GM19239 (cell line): ENCODE measurements around the gene TSGA10IP.
"Not testable (repeated sequence)": the region's sequence is repeated elsewhere in the genome, so short reads cannot be mapped to it uniquely, and the experiment has no call there.

Experiments
- DNase-seq: peaks from one replicate; pipeline ENCODE4 v3.0.0; 2011; ENCODE audit warnings: low spot score; ENCODE audit not compliant: insufficient read length
- FAIRE-seq: peaks from 2 replicates; lab custom pipeline; 2011; peaks lifted over from hg19 to GRCh38; lab: Jason Lieb, UNC

TSGA10IP gene

DNA sequence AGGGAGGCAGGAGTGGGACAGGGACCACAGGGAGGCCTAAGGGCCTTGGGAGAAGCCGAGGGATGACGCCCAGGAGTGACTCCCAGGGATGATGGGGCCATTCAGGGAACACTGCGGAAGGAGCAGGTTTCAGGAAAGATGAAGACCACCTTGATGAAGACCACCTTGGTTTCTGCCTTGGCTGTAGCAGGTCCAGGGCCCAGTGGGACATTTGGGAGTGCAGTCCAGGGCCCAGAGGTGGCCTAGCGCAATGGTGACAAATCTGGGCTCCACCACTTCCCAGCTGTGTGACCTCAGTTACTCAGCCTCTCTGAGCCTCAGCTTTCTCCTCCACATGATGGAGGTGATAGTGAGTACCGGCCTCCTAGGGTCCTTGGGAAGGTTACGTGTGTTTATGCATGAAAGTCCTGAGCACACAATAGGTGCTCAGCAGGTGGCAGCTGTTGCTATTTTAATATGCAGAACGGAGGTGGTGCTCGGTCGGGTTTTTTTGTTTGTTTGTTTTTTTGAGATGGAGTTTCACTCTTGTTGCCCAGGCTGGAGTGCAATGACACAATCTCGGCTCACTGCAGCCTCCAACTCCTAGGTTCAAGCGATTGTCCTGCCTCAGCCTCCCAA lies 770 bp downstream of the TSGA10IP start:
- FAIRE-seq (no peak), DNase-seq (no peak)

DNA sequence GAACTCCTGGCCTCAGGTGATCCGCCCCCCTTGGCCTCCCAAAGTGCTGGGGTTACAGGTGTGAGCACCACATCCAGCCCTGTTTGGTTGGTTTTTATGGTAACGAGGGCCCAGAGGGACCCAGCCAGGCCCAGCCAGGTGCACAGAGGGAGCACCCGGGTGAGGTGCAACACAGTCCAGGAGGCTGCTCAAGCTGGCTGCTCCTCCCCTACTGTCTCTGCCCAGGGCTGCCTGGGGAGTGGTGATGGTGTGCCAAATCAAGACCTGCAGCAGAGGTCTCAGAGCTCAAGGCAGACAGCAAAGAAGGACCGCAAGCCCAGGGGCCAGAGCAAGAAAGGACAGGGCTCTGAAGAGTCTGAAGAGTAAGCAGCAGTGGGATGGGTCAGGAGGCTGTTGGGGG lies 1.4 kb downstream of the TSGA10IP start:
- DNase-seq, result no peak

DNA sequence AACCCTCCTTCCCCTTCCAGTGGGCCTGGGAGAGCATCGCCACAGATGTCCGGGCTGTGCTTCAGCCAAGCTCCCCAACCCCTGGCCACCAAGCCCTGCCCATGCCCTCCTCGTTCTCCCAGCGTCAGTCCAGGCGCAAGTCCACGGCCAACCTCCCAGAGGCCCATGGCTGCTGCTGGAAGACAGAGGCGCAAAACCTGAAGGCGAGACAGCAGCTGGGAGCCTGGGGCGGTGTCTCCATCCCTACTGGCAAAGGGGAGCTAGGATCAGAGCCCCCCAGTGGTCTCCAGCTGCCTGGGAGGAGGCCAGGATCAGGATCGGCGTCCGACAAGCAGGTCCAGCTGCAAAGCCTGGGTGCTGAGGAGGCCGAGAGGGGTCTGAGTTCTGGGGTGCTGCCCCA lies 1.9 kb downstream of the TSGA10IP start:
- DNase-seq (no peak), FAIRE-seq (no peak)

More for the DNA sequence above, 1.4 kb downstream of the TSGA10IP start:
- no peak for FAIRE-seq

DNA sequence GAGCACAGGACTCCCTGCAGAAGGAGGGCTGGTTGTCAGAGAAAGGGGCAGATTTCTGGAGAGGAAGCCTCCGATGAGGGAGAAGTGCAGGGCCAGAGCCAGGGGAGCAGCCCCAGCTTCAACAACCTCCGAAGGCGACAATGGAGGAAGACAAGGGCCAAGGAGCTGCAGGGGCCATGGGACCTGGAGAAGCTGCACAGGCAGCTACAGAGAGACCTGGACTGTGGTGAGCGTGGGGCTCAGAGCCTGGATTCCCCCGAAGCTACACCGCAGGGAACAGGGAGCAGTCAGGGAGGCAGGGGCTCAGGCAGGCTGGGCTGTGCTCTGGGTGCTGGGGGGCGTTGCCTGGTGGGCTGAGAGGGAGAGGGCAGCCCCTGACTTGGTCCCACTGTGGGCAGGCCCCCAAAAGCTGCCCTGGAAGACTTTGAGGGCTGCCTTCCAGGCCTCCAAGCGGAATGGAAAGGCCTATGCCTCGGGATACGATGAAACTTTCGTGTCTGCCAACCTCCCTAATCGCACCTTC lies 2.4 kb downstream of the TSGA10IP start:
- no peak for DNase-seq
- no peak for FAIRE-seq

DNA sequence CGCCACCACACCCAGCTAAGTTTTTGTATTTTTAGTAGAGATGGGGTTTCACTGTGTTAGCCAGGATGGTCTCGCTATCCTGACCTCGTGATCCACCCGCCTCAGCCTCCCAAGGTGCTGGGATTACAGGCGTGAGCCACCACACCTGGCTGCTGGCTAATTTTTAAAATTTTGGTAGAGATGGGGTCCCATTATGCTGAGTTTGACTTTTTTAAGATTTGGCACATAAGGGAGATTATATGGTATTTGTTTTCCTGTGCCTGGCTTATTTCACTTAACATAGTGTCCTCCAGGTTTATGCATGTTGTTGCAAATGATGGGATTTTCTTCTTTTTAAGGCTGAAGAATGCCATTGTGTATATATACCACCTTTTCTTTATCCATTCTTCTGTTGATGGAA lies 5.4 kb downstream of the TSGA10IP start:
- DNase-seq, FAIRE-seq: not testable (repeated sequence)

DNA sequence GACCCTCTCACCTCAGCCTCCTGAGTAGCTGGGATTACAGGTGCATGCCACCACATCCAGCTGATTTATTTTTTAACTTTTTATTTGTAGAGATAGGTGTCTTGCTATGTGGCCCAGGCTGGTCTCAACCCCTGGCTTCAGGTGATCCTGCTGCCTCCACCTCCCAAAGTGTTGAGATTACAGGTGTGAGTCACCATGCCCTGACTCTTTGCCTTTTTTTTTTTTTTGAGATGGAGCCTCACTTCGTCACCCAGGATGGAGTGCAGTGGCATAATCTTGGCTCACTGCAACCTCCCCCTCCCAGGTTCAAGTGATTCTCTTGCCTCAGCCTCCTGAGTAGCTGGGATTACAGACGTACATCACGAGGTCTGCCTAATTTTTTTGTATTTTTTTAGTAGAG lies 6.4 kb downstream of the TSGA10IP start:
- not testable (repeated sequence) for FAIRE-seq, DNase-seq

DNA sequence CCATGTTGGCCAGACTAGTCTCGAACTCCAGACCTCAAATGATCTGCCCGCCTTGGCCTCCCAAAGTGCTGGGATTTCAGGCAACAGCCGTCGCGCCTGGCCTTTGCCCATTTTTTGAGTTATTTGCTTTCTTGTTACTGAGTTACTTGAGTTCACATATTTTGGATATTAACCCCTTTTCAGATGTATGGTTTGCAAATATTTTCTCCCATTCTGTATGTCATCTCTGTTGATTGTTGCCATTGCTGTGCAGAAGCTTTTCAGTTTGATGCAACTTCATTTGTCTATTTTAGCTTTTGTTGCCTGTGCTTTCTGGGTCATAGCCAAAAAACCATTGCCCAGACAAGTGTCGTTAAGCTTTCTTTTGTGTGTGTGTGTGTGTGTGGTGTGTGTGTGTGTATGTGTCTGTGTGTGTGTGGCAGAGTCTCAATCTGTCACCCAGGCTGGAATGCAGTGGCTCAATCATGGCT lies 6.8 kb downstream of the TSGA10IP start:
- DNase-seq (no peak), FAIRE-seq (no peak)

DNA sequence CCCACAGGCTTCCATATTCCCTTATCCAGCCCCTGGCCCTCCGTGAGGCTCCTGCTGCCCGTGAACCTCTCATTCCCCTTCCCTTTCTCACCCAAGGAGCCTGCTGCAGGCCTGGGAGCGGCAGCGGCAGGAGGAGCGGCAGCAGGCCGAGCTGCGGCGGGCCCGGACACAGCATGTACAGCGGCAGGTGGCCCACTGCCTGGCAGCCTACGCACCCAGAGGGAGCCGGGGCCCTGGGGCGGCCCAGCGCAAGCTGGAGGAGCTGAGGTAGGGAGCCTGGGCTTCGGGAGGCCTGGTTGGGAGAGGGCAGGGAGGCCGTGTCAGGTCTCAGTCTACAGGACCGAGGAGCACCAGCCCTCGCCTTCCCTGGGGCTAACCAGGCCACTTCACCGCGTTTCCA lies 8.2 kb downstream of the TSGA10IP start:
- DNase-seq (no peak), FAIRE-seq (no peak)

DNA sequence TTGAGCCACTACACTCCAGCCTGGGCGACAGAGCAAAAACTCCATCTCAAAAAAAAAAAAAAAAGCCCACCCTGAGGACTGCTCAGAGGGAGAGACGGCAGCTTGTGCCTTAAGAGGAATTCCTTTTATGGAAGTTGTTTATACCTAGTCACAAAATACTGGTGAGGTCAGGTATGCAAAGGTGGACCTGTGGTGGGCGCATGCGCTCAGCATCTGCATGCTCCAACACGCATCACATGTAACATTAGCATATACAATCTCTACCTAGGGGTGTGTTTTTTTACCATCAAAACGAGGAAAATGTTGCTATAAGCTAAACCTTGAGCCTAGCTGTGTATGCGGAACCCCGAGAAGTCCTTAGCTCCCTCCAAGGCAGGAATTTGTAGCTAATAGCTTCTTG lies 9.5 kb downstream of the TSGA10IP start:
- FAIRE-seq, result no peak
- DNase-seq, result no peak

DNA sequence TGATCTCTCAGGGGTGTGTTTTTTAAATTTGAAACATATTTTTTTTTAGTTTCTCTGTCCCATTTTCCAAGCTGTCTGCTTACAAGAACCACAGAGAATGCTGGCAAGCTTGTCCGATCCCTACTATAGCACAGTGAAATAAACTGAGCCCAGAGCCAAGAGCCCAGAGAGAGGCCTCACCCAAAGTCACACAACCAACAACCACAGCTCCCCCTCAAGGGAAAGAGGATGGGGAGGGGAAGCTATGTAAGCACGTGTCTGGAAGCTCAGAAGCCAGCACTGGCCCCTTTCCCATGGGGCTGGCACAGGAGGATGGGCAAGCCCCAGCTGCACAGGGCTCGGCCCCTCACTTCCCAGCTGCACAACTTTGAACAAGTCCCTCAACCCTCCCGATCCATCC lies 13.0 kb downstream of the TSGA10IP start:
- DNase-seq (no peak), FAIRE-seq (no peak)

DNA sequence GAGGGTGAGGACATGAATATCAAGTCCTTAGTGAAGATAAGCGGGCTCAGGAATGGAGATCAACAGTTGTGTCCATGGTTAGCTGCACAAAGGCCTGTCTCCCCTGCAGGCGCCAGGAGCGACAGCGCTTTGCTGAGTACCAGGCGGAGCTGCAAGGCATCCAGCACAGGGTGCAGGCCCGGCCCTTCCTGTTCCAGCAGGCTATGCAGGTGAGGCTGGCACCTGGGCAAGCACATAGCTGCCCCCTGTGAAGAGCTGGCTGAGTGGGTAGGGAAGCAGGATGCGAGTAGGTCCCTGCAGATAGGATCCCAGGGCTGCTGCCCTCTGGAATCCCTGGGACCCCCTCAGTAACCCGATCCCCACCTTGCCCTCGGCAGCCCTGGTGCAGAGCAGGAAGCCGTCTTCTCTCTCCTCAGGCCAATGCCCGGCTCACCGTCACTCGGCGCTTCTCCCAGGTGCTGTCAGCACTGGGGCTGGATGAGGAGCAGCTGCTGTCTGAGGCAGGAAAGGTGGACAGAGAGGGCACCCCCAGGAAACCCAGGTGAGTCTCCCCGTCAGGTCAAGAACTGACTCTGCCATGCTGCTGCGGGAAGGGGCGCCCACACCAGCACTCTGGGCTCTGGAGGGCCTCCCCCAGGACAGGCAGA lies 13.6 kb downstream of the TSGA10IP start:
- FAIRE-seq, result no peak
- DNase-seq, result no peak

DNA sequence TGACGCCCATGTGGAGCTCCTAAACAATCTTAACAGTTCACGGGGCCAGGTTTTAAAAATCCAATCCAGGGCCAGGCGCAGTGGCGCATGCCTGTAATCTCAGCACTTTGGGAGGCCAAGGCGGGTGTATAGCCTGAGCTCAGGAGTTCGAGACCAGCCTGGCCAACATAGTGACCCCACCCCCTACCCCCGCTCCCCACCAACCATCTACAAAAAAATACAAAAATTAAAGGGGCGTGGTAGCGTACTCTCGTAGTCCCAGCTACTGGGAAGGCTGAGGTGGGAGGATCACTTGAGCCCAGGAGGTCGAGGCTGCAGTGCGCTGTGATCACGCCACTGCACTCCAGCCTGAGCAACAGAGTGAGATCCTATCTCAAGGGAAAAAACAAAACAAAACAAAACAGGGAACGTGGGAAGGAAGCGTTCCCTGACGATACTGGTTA lies 15.6 kb downstream of the TSGA10IP start:
- no peak for FAIRE-seq
- DNase-seq, result no peak

DNA sequence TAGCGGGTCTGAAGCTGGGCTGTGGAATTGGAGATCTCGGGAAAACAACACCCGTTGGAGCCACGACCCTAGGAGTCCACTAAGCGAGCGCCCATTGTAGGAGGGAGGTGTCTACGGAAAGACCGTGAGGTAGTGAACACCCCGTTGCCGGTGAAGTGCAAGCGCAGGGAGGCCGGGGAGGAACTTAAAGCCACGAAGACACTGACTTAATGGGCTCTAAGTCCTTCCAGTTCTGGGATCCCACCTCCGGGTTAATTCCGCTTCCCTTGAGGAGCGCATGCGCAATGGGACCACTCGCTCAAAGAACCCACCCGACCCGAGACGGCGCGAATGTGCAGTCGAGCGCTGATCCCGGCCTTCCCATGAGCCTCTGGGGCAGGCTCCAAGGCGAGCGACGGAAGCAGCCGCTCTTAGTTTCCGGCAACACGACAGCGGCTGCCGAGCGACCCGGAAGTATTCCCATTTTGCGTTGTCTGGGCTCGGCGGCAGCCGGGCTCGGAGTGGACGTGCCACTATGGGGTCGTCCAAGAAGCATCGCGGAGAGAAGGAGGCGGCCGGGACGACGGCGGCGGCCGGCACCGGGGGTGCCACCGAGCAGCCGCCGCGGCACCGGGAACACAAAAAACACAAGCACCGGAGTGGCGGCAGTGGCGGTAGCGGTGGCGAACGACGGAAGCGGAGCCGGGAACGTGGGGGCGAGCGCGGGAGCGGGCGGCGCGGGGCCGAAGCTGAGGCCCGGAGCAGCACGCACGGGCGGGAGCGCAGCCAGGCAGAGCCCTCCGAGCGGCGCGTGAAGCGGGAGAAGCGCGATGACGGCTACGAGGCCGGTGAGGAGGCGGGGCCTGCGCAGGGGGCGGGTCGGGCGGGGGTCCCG lies 16.2 kb downstream of the TSGA10IP start, which contains the start of gene SART1:
Gene SART1, plus strand, starts transcription at position 468 of the 874 bp plus-strand sequence. Its CDS starts 47 bp downstream, at position 515.
- FAIRE-seq (peak; percentile 98), DNase-seq (peak; percentile 99)

DNA sequence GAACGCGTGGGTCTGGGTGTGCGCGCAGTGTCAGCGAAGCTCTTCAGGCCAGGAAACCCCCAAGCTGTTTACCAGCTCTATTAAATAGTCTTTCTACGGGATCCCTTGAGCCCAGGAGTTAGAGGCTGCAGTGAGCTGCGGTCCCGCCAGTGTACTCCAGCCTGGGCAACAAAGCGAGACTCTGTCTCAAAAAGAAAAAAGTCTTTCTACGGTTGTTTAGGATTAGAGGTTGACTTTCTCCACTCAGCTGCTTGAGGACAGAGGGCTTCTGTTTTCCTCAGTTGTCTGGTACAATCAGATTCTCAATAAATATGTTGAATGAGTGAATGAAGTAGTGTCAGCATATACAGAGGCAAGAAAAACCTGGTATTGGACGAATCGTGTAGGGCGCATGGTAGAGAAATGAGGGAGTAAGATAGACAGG lies 16.9 kb downstream of the TSGA10IP start:
- DNase-seq, result no peak
- FAIRE-seq, result peak; percentile 37

DNA sequence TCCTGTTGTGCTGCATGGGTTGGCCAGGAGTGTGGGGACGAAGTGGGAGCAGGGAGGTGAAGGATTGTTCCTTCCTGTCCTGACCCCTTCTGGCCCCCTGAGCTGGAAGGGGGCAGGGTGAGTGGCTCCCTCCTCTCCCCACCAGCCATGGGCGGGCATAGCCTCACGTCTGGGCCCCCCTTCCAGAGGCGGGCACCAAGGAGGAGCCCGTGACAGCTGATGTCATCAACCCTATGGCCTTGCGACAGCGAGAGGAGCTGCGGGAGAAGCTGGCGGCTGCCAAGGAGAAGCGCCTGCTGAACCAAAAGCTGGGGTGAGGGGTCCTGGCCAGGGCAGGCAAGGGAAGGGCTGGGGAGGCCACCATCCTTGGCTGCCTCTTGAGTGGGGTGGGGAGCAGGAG lies 19.6 kb downstream of the TSGA10IP start:
- no peak for FAIRE-seq
- DNase-seq, result no peak

DNA sequence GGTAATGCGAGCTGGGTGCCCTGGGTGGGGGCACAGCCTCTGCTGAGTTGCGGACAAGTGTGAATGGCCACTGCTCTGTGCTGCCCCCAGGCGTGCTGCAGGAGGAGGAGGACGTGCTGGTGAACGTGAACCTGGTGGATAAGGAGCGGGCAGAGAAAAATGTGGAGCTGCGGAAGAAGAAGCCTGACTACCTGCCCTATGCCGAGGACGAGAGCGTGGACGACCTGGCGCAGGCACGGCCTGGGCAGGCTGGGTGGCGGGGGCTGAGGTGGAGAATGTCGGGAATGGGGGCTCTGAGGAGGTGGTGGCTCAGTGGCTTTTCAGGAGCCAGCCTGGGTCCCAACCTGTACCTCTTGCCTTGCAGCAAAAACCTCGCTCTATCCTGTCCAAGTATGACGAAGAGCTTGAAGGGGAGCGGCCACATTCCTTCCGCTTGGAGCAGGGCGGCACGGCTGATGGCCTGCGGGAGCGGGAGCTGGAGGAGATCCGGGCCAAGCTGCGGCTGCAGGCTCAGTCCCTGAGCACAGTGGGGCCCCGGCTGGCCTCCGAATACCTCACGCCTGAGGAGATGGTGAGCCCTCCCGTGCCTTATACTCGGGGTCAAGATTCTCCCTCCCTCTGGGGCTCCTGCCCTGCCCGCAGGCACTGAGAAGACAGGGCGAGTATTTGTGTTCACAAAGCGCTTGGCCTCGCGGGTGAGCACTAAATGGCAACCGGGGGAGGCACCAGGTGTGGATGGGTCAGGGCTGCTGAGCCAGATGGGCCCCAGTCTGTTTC lies 20.9 kb downstream of the TSGA10IP start:
- no peak for DNase-seq
- FAIRE-seq, result no peak

DNA sequence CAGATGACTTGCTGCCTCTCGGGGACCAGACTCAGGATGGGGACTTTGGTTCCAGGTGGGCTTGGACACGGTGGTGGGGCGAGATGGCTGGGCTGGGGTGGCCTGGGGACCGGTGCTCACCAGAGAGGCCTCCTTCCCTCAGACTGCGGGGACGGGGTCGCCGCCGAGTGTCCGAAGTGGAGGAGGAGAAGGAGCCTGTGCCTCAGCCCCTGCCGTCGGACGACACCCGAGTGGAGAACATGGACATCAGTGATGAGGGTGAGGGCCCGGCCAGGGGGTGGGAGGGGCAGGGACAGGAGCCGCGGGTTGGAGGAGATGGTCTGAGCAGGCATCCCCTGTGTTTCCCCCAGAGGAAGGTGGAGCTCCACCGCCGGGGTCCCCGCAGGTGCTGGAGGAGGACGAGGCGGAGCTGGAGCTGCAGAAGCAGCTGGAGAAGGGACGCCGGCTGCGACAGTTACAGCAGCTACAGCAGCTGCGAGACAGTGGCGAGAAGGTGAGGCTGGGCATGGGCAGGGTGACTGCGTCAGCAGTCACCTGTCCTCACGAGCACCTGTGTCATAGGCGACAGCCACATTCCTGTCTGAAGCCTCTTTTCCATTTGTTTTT lies 22.2 kb downstream of the TSGA10IP start:
- no peak for FAIRE-seq
- DNase-seq, result no peak

DNA sequence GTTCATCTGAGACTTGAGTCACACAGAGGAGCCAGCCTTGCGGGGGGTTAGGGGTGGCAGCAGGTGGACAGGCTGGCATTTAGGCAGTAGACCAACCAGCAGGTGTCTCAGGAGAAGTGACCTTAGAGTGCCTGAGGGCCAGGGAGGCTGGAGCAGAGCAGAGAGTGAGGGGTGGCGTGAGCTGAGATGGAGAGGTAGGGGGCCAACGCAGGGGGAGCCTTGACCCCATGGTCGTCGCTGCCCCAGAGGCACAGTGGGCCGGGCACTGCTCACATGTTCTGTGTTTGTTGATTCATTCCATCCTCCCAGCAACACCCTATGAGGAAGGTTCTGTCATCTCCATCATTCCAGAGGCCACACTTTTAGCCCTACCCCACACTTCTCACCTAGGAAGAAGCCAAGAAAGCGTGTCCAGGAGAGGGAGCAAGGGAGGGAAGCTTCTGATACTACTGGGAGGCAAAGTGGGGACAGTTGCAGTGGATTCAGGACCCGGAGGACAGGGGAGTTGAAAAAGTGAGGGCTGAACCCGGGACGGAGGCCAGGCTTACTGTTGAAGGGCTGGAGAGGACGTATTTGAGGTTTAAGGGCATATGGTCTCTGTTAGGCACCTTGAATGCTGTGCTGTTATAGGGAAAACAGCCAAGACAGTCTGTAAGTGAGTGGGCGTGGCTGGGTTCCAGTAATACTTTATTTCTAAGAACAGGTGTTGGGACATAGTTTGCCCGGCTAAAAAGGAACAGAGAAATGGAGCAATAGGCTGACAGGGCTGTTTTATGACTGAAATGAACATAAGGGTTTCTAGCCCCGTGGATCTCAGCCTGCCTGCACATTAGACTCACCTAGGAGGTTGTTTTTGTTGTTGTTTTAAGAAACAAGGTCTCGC lies 23.6 kb downstream of the TSGA10IP start:
- FAIRE-seq, result no peak
- no peak for DNase-seq
